Peyer's patch (tissue), 4 donors: ENCODE data around the gene DNAJB1. TPM values are rescaled to one million over a fixed set of nuclear protein-coding genes. Genes with fewer than 3 reads are reported as not detected.

ENCODE experiments used
- DNase-seq, 3 donors: peaks; one replicate each; pipeline ENCODE4 v3.0.0-alpha.2; 2017 to 2019
- H3K27ac ChIP-seq, 4 donors: fragments of 200-600 bp; sonication (generic); one replicate each; pipeline ENCODE4 v1.5.1; 2016 to 2019
- H3K27me3 ChIP-seq, 2 donors: fragments of 200-600 bp; sonication (generic); one replicate each; pipeline ENCODE4 v1.5.1; 2019
- H3K36me3 ChIP-seq, 3 donors: fragments of 200-600 bp; sonication (generic); one replicate each; pipeline ENCODE4 v1.5.1; 2016 to 2019
- H3K4me1 ChIP-seq, 4 donors: fragments of 200-600 bp; sonication (generic); one replicate each; pipeline ENCODE4 v1.5.1; 2016 to 2019
- H3K4me3 ChIP-seq, 4 donors: fragments of 200-600 bp; sonication (generic); 1 replicate in 3 of 4; 2 replicates in 1 of 4; pipeline ENCODE4 v1.5.1; 2016 to 2019; ENCODE audit warnings: mild to moderate bottlenecking in 1 of 4
- H3K9me3 ChIP-seq, 4 donors: fragments of 200-600 bp; sonication (generic); one replicate each; pipeline ENCODE4 v1.5.1; 2016 to 2019; ENCODE audit warnings: mild to moderate bottlenecking in 1 of 4
- CTCF ChIP-seq, 6 experiments: fragments of 450-650 bp in 4 of 6; fragments of 200-600 bp in 2 of 6; sonication (generic) in 1 of 6; IDR thresholded peaks; one replicate each; pipeline ENCODE4 v1.5.1; 2017 to 2019; ENCODE audit warnings: antibody characterized with exemption in 6 of 6, mild to moderate bottlenecking in 3 of 6, moderate library complexity in 1 of 6
- POLR2A ChIP-seq, 2 donors: fragments of 450-650 bp; IDR thresholded peaks; one replicate each; pipeline ENCODE4 v1.5.1; 2017; ENCODE audit warnings: antibody characterized with exemption in 2 of 2, mild to moderate bottlenecking in 2 of 2, moderate library complexity in 2 of 2
- total RNA-seq, 4 donors: library from RNA; depleted of rRNA; stranded (reverse); fragments of >200 nt; gene quantifications; one replicate each; pipeline ENCODE4 v1.1.0, GENCODE V29; 2016

Gene DNAJB1
- total RNA-seq, 4 donors from 2014 or later = 34.5 to 60.2 (median 54.1) TPM

- H3K27me3 ChIP-seq = peaks cover 0 to 3% of the 10 kb centered on the region in 2 donors
- DNase-seq = no peak
- H3K4me3 ChIP-seq = peak overlapping the region in 2 of 4 donors; percentile 34 to 36
- H3K4me1 ChIP-seq = peaks cover 0 to 43% (median 18%) of the 10 kb centered on the region in 4 donors
- peaks cover 0 to 38% (median 0%) of the 10 kb centered on the region in 3 donors for H3K36me3 ChIP-seq
- no peak overlapping the region for H3K27ac ChIP-seq
- no peaks in the 10 kb centered on the region for H3K9me3 ChIP-seq
- no peak for TF ChIP-seq CTCF (IDR thresholded peaks at IDR 0.05)
- no peak for TF ChIP-seq POLR2A (IDR thresholded peaks at IDR 0.05)
Measured at GRCh38 chr19:14473978-14474578, 44.1 kb downstream of the DNAJB1 start.

- Histone ChIP-seq H3K4me3 (peak overlapping the region in 3 of 4 donors; percentile 9 to 36 (median 34)), H3K36me3 (peaks cover 0 to 35% (median 0%) of the 10 kb centered on the region in 3 donors), H3K27me3 (peaks cover 0 to 3% of the 10 kb centered on the region in 2 donors), H3K4me1 (peaks cover 0 to 43% (median 18%) of the 10 kb centered on the region in 4 donors), H3K27ac (no peak overlapping the region), H3K9me3 (no peaks in the 10 kb centered on the region)
- no peak for DNase-seq
- TF ChIP-seq POLR2A (IDR thresholded peaks at IDR 0.05) = no peak
- no peak for TF ChIP-seq CTCF (IDR thresholded peaks at IDR 0.05)
Measured at GRCh38 chr19:14473073-14473977, 44.9 kb downstream of the DNAJB1 start.

- Histone ChIP-seq H3K4me1 (peaks cover 0 to 39% (median 18%) of the 10 kb centered on the region in 4 donors), H3K36me3 (peaks cover 0 to 34% (median 0%) of the 10 kb centered on the region in 3 donors), H3K4me3 (peak overlapping the region in 3 of 4 donors; percentile 28 to 39 (median 35)), H3K27me3 (peaks cover 0 to 3% of the 10 kb centered on the region in 2 donors), H3K9me3 (no peaks in the 10 kb centered on the region), H3K27ac (peak overlapping the region in 1 of 4 donors; percentile 25)
- TF ChIP-seq POLR2A (IDR thresholded peaks at IDR 0.05) = no peak
- TF ChIP-seq CTCF (IDR thresholded peaks at IDR 0.05) = peak; percentile 90 to 99 (median 93)
- DNase-seq = peak; percentile 77 to 87 (median 82)
Measured at GRCh38 chr19:14472202-14472938, 45.8 kb downstream of the DNAJB1 start.

- Histone ChIP-seq H3K36me3 (peaks cover 0 to 32% (median 0%) of the 10 kb centered on the region in 3 donors), H3K27ac (peak overlapping the region in 1 of 4 donors; percentile 25), H3K9me3 (no peaks in the 10 kb centered on the region), H3K4me1 (peaks cover 0 to 37% (median 18%) of the 10 kb centered on the region in 4 donors), H3K4me3 (peak overlapping the region in 2 of 4 donors; percentile 28 to 35), H3K27me3 (peaks cover 0 to 3% of the 10 kb centered on the region in 2 donors)
- TF ChIP-seq CTCF (IDR thresholded peaks at IDR 0.05) (no peak), POLR2A (IDR thresholded peaks at IDR 0.05) (no peak)
- DNase-seq = no peak
Measured at GRCh38 chr19:14471436-14472187, 46.6 kb downstream of the DNAJB1 start.
